ENCODE data around the gene PHF12. TPM values are rescaled to one million over a fixed set of nuclear protein-coding genes. Genes with fewer than 3 reads are reported as not detected.

The PHF12 gene
- polyA plus RNA-seq, 2 of the 4 experiments (the other 2 are of a cell fraction), result 25.3 to 29.9 TPM

DNA sequence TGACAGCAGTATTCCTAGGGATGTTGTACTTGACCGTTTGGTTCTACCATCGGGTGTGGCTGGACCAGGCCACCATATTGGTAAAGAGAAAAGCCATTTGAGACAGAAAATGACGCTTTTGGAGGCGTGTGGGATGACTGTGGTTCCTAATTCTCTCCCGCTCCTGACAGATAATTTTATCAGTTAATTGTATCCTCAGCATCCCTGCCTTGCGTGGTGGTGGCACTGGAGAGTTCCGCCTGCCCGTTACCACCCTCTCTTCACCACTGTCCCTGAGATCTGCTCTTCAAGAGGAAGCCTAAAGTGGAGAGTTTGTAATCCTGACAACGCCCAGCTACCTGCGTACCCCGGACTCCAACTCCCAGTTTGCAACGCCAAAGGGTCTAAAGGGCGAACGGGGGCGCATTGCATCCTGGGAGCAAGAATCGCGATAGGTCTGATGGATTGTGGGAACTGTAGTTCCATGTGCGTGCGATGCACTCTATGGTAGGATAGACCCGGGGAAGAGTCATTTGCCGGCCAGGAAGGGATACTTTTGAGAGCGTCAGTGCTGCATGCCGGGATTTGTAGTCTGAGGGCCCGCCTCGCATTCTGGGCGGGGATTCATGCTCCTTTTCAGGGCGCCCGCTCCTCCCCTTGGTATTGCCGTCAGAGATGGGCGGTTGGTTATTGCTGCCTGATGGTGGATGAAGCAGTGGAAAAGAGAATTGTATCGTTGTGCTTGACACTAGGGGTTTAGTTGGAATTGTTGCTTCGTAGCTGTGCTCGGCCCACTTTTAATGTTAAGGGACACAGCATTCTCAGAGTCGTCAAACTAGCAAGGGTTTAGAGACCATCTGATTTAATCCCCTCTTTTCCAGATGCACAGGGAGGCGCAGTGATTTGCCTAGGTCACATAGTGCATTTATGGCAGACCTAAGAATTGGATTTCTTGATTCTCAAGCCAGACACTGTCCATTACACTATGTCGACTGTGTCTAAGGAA lies 965 bp upstream of the PHF12 start (continued):
- TF ChIP-seq KDM5A (IDR thresholded peaks at IDR 0.05) (no peak), TFCP2L1 (CRISPR knock-in tag; IDR thresholded peaks at IDR 0.05) (peak; percentile 76; the same call in 1 of the 2 replicates), RFX5 (IDR thresholded peaks at IDR 0.05) (peak; percentile 83)
- TF ChIP-seq, protein P1, sequence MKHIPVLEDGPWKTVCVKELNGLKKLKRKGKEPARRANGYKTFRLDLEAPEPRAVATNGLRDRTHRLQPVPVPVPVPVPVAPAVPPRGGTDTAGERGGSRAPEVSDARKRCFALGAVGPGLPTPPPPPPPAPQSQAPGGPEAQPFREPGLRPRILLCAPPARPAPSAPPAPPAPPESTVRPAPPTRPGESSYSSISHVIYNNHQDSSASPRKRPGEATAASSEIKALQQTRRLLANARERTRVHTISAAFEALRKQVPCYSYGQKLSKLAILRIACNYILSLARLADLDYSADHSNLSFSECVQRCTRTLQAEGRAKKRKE (CRISPR knock-in tag; IDR thresholded peaks at IDR 0.05; ENCODE audit: low read depth), result no peak; the same call in 1 of the 2 replicates

DNA sequence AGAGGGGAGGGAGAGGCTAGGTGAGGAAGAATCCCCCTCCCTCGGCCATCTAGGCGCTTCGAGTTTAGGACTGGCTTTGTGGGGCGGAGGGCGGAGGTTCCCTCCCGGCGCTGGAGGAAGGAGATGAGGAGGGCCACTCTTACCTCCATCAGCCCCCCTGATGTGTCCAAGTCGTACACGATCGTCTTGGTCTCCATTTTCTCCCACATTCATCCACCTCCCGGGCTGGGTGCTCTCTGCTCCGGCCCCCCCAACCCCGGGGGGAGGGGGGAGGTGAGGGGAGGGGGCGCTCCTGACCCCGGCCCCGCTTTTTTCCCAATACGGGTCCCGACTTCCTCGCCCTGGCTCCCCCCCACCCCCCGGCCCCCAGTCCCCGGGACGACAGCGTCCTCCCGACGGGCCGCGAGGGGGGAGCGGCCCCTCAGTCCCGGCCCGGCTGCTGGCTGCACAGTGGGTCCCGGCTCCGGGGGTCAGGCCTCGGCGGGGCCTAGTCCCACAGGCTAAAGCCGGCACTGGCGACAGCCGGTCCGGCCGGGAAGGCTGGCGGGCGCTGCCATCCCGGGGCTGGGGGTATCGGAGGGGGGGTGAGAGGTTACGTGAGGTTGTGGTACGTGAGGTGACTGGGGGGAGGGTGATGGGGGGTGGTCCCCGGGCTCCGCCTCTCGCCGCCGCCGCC lies 428 bp downstream of the PHF12 start:
- ATAC-seq (peak; percentile 1 to 7; a peak in 5 of 6 replicates), DNase-seq (ENCODE audit: low read depth in 1 of 2, low spot score in 1 of 2) (no peak), FAIRE-seq (no peak)
- peak overlapping the region; percentile 84 for H3K4me2 ChIP-seq
- H3K9me3 ChIP-seq, result no peaks in the 10 kb centered on the region
- H3K27ac ChIP-seq, result peak overlapping the region; percentile 86 to 98
- ChIA-PET CTCF (interaction anchor here (0.5 to 15.4 kb wide), 12 partner anchors 10 to 224 kb away, joined by 3 to 1025 read pairs (median 9); partner anchors contain the start of genes DHRS13, NEK8 and TLCD1), POLR2A (interaction anchor here (0.6 to 5.6 kb wide), 12 partner anchors 21 to 641 kb away, joined by 3 to 89 read pairs (median 4); partner anchors contain the start of genes ERAL1, FLOT2, NEK8 and RPL23A)
- H3K4me3 ChIP-seq, result peak overlapping the region; percentile 71
- TF ChIP-seq PHF8 (IDR thresholded peaks at IDR 0.05; ENCODE audit: borderline replicate concordance, low read depth) (peak; percentile 52; the same call in 1 of the 2 replicates), EHF (CRISPR knock-in tag; IDR thresholded peaks at IDR 0.05) (no peak), RAD21 (conservative IDR thresholded peaks at IDR 0.05 in 1 of 2, IDR thresholded peaks at IDR 0.05 in 1 of 2) (no peak), HOXB13 (CRISPR knock-in tag; IDR thresholded peaks at IDR 0.05; ENCODE audit: low read depth) (no peak), MYC (IDR thresholded peaks at IDR 0.05; ENCODE audit: borderline replicate concordance, low read length) (no peak), HOXA7 (CRISPR knock-in tag; IDR thresholded peaks at IDR 0.05) (no peak), FOXS1 (CRISPR knock-in tag; IDR thresholded peaks at IDR 0.05) (no peak), CHD4 (IDR thresholded peaks at IDR 0.05; ENCODE audit: borderline replicate concordance) (no peak), ZC3H11A (IDR thresholded peaks at IDR 0.05) (no peak), RCOR1 (IDR thresholded peaks at IDR 0.05; ENCODE audit: low read depth, low read length) (no peak), POLR2A (IDR thresholded peaks at IDR 0.05; ENCODE audit: low read length) (peak; percentile 38; the same call in 1 of the 2 replicates)
- TF ChIP-seq, protein P2, sequence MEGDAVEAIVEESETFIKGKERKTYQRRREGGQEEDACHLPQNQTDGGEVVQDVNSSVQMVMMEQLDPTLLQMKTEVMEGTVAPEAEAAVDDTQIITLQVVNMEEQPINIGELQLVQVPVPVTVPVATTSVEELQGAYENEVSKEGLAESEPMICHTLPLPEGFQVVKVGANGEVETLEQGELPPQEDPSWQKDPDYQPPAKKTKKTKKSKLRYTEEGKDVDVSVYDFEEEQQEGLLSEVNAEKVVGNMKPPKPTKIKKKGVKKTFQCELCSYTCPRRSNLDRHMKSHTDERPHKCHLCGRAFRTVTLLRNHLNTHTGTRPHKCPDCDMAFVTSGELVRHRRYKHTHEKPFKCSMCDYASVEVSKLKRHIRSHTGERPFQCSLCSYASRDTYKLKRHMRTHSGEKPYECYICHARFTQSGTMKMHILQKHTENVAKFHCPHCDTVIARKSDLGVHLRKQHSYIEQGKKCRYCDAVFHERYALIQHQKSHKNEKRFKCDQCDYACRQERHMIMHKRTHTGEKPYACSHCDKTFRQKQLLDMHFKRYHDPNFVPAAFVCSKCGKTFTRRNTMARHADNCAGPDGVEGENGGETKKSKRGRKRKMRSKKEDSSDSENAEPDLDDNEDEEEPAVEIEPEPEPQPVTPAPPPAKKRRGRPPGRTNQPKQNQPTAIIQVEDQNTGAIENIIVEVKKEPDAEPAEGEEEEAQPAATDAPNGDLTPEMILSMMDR (IDR thresholded peaks at IDR 0.05), result no peak
- TF ChIP-seq, protein P3, sequence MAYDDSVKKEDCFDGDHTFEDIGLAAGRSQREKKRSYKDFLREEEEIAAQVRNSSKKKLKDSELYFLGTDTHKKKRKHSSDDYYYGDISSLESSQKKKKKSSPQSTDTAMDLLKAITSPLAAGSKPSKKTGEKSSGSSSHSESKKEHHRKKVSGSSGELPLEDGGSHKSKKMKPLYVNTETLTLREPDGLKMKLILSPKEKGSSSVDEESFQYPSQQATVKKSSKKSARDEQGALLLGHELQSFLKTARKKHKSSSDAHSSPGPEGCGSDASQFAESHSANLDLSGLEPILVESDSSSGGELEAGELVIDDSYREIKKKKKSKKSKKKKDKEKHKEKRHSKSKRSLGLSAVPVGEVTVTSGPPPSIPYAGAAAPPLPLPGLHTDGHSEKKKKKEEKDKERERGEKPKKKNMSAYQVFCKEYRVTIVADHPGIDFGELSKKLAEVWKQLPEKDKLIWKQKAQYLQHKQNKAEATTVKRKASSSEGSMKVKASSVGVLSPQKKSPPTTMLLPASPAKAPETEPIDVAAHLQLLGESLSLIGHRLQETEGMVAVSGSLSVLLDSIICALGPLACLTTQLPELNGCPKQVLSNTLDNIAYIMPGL (CRISPR knock-in tag; IDR thresholded peaks at IDR 0.05; ENCODE audit: borderline replicate concordance), result no peak
- TF ChIP-seq, protein P4, sequence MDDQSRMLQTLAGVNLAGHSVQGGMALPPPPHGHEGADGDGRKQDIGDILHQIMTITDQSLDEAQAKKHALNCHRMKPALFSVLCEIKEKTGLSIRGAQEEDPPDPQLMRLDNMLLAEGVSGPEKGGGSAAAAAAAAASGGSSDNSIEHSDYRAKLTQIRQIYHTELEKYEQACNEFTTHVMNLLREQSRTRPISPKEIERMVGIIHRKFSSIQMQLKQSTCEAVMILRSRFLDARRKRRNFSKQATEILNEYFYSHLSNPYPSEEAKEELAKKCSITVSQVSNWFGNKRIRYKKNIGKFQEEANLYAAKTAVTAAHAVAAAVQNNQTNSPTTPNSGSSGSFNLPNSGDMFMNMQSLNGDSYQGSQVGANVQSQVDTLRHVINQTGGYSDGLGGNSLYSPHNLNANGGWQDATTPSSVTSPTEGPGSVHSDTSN (IDR thresholded peaks at IDR 0.05), result no peak
- TF ChIP-seq, protein P5, sequence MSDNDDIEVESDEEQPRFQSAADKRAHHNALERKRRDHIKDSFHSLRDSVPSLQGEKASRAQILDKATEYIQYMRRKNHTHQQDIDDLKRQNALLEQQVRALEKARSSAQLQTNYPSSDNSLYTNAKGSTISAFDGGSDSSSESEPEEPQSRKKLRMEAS (IDR thresholded peaks at IDR 0.05), result no peak; the same call in 1 of the 2 replicates
- TF ChIP-seq, protein P6, sequence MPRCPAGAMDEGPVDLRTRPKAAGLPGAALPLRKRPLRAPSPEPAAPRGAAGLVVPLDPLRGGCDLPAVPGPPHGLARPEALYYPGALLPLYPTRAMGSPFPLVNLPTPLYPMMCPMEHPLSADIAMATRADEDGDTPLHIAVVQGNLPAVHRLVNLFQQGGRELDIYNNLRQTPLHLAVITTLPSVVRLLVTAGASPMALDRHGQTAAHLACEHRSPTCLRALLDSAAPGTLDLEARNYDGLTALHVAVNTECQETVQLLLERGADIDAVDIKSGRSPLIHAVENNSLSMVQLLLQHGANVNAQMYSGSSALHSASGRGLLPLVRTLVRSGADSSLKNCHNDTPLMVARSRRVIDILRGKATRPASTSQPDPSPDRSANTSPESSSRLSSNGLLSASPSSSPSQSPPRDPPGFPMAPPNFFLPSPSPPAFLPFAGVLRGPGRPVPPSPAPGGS (IDR thresholded peaks at IDR 0.05), result peak; percentile 47; the same call in 1 of the 3 replicates
- TF ChIP-seq, protein P1 (CRISPR knock-in tag; IDR thresholded peaks at IDR 0.05; ENCODE audit: low read depth), result no peak
- H3K4me1 ChIP-seq, result peaks cover 28% of the 10 kb centered on the region
- 2% methylated on average over 18 of the region's 51 CpGs for WGBS (ENCODE audit: missing lambda C conversion rate)

Data from A549 (cell line).